Erythroblast (primary cell): ENCODE measurements around the gene ACER3.

Source experiments
- GATA1 ChIP-seq: IDR thresholded peaks from 2 replicates; pipeline ENCODE4 v1.6.1; 2011; ENCODE audit warnings: low read depth, mild to moderate bottlenecking, control low read depth, low read length, moderate library complexity
- POLR2A ChIP-seq: IDR thresholded peaks from 2 replicates; pipeline ENCODE4 v1.6.1; 2011; ENCODE audit warnings: mild to moderate bottlenecking, low read length

GRCh38 chr11:77024745-77025144 is 164.0 kb downstream of the ACER3 start:
- TF ChIP-seq POLR2A, result no peak
- no peak for TF ChIP-seq GATA1
